GM21515 (cell line): Measurements from ENCODE around the gene RBM19.
"Not testable (repeated sequence)": the region's sequence is repeated elsewhere in the genome, so short reads cannot be mapped to it uniquely, and the experiment has no call there.

Experiments used
- ATAC-seq: cut with Tn5 transposase; IDR thresholded peaks from one replicate; pipeline ENCODE4 v1.9.1; 2021; ENCODE audit not compliant: unreplicated experiment

Gene RBM19

DNA sequence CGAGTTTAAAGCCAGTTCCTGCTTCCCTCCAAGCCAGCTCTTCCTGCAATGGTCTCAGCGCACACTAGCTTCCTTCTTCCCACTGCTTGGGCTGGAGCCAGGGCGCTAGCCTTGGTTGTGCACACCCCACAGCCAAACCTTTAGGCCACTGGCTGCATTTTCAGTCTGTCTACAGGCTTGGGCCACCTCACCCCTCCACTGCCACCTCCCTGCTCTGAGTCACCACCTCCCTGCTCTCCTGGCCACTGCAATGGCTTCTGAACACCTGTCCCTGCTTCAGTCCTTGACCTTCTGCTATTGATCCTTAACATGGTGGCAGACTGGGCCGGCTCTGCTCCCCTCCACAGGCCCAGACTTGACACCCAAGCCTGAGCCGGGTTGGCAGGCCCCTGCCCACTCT lies 151.1 kb downstream of the RBM19 start:
- ATAC-seq = no peak

DNA sequence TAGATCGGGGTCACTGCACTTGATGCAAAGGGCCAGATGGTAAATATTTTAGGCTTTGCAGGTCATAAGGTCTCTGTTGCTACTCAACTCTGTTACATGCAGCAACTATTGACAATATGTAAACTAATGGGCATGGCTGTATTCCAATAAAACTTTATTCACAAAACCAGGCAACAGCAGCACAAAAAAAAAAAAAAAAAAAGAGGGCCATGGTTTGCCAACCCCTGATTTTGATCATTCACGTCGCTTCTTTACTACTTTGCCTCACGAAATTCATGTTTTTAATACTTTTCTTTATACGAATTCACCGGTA lies 152.9 kb downstream of the RBM19 start:
- no peak for ATAC-seq

DNA sequence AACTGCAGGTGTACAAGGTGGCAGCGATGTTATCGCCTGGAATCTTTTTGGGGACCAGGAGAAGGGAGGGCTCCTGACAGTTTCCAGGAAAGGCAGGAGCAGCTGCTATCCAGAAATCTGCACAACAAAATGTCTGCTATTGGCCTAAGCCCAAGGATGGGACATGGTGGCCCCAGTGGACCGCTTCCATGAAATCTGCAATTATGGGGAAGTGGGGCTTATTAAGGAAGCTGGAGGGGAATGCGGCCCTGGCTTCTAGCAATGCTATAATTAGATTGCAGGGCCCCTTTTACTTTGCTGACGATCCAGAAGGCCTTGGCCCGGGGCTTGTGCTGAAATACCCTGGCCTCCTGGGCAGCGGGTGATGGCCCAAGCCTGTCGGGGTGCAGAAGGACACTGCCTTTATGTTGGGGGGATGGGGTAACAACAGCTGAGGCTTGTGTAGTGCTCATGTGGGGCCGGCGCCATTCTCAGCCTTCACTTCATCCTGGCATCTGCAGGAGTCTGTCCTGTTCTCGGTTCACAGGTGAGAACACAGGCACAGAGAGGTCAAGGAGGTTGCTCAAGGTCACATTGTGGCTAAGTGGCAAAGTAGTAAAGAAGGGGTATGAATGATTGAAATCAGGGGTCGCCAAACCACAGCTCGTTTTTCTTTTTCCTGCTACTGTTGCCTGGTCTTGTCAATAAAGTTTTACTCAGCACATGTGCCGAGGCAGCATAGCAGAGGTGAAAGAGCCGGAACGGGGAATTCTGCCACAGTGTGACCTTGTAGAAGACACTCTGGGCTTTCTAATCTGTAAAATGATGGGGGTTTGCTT lies 153.5 kb downstream of the RBM19 start:
- no peak for ATAC-seq

DNA sequence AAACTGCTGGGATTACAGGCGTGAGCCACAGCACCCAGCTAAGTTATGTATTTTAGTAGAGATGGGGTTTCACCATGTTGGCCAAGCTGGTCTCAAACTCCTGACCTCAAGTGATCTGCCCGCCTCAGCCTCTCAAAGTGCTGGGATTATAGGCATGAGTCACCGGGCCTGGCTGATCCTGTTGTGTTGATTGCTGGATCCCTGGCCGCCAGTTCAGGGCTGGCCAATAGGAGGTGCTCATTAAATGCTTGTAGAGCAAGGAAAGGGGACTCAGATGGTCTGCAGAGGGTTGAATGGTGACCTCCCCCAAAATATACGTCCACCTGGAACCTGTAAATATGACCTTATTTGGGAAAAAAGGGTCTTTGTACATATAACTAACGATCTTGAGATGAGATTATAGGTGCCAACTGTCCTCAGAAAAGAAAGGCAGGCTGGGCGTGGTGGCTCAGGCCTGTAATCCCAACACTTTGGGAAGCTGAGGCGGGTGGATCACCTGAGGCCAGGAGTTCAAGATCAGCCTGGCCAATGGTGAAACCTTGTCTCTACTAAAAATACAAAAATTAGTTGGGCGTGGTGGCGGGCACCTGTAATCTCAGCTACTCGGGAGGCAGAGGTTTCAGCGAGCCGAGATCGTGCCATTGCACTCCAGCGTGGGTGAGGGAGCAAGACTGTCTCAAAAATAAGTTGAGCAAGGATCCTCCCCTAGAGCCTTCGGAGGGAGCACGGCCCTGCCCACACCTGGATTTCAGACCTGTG lies 156.5 kb downstream of the RBM19 start:
- not testable (repeated sequence) for ATAC-seq

DNA sequence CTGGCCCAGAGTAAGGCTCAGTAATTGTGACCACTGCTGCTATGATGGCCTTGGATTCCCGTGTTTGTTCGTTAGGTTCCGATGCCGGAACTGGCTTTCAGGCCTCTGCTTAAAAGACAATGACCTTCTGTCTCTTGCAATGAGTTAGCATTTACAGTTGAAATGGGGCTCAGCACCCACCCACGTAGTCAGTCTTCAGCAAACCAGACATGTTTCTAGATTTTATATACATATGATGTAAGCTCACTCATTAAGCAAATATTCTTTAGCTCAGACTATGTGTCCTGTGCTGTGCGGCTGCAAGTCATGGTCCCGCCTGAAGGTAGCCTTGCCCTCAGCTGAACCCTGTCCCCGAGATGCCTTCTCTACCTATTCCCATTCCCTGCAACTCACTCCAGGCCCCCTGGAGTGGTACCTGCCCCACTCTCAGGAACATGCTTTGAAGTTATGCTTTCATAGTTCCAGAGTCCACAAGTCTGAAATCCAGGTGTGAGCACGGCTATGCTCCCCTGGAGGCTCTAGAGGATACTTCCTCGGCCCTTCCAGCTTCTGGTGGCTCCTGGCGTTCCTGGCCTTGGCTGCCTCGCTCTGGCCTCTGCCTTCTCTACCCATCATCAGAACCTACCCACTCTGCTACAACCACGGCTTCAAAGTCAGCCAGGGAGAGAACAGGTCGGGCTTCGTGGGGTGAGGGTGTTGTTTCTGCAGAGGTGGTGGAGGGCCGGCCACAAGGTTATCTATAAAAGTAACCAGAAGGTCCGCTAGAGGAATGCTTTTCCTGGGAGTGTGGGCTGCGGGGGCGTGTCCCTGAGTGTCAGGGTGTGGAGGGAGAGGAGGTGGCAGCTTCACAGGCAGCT lies 157.8 kb downstream of the RBM19 start:
- ATAC-seq = no peak

DNA sequence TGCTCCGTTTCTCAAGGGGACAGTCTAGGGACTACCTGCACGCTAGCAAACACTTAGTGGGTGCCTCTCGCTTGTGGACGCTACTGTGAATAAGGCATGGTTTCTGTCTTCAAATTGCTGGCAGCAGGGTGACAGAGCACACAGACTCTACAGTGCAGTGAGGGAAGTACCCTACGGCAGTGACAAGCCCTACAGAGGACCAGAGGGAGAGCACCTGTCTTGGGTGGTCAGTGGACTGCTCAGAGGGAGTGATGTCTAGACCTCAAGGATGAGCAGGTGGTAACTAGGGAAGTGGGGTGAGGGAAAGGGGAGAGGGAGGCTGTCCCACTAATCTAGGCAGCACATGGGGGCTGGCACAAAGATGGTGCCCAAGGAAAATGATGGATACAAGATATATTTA lies 160.5 kb downstream of the RBM19 start:
- no peak for ATAC-seq

DNA sequence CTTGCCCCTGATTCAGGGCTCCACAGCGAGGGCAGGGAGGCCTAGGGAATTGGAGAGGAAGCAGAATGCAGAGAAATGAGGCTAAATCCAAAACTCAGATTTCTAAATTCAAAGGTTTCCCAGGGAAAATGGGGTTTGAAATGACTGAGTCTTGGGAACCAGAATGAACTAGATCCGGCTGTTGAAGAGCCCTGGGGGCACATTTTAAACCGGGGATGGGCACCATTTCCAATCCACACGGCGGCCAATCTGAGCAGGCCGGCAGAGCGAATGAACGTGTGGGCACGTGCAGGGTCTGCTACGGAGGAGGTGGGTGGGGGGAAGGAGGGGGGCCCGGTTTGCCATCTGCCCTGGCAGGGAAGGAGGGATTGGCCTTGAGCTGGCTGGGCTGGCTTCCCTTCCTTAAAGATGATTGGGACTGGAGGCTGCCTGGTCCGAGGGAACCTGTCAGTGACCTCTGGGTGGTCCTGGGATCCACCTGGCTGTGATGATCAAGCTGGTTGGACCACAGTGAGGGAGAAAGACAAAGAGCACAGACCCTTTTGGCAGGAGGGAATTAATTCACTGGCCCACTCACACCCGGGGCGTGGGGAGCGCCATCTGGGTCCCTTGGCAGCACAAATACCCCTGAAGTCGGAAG lies 161.0 kb downstream of the RBM19 start:
- ATAC-seq = no peak

DNA sequence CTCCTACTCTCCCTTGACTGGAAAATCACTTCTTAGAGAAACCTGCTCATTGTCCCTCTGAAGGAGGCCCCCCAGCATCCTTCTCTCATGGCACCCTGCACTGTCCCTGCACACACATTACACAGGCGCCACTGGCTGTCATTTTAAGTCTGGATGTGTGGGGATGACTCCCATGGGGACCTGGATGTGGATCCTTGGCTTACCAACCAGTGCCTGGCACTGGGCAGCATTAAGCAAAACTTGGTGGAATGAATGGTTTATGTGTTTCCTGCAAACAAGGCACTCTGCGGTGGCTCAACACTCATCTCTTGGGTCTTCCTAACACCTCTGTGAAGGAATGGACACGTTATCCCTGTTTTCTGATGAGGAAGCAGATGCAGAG lies 162.4 kb downstream of the RBM19 start:
- ATAC-seq = no peak

DNA sequence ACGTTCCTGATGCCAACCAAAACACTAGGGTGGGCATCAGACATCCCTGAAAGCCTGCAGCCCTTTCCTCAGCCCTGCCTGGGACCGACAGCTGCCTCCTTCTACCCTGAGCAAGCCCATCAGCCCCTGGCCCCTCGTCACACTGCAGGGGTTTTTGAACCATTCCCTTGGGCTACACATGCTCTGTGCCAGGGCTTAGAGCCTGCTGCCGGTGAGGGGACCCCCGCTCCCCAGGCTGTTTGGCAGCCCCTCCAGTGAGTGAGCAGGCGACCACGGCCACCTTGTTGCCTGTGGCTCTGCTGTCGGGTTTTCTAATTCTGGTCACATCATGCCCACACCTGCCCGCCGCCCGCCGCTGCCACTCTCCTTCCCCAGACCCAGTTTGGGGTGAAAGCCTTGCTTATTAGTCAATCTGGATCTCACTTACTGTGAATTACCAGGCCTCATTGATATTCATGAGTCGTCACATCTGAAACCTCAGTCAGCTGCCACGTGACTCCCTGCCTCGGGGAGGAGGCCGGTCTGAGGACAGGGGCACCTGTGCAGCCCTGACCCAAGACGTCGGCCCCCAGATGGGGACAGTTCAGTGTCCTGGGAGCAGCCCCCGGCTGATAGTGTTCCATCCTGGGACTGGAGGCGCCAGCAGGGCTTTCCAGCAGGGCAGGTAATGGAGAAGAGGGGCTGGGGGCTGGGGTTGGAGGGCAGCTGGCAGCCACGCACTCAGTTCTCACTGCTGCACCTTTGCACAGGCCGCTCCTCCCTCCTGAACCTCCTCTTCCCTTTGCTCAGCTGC lies 163.0 kb downstream of the RBM19 start:
- no peak for ATAC-seq

DNA sequence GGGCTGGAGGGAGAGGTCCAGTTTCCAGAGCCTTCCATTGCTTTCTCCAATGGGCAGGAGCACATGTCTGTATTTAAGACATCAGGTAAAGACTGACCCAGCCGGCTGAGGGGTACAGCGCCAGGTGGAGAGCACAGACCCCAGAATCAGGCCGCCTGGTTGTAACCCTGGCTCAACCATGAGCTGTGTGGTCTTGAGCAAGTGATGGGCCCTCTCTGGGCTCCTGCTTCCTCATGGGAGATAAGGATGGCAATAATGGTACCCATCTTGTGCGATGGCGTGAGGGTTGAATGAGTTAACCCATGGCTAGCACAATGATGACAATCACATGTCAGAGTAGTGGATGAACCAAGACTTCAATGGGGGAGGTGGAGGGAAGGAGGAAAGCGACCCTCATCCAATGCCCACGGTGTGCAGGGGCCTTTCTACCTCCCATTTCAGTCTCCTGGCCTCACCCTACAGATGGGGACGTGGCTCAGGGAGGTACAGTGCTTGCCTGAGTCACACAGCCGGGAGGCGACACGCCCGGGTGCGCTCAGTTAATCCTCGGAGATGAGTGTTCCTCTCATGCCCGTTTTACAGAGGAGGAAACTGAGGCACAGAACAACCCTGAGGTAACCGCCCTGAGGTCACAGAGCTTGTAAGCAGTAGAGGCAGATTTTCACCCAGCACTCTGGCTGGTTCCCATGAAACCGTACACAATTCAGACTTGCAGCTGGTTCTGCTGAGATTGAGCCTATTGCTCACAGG lies 163.9 kb downstream of the RBM19 start:
- no peak for ATAC-seq

DNA sequence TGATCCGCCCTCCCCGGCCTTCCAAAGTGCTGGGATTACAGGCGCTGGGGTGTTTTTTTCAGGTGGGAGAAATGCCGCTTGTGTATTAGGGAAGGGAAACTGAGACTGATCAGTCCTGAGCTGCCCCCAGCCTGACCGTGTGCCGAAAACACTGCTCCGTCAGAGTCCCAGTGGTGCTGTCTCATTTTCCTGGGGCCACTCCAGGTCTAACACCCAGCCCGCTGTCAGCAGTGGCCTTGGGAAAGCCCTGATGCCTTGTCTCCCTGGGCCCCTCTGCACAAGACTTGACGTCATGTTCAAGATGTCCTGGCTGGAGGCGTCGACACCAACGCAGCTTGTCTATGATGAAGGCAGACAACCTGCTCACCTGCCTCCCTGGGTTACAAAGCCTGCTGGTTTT lies 165.9 kb downstream of the RBM19 start:
- no peak for ATAC-seq

DNA sequence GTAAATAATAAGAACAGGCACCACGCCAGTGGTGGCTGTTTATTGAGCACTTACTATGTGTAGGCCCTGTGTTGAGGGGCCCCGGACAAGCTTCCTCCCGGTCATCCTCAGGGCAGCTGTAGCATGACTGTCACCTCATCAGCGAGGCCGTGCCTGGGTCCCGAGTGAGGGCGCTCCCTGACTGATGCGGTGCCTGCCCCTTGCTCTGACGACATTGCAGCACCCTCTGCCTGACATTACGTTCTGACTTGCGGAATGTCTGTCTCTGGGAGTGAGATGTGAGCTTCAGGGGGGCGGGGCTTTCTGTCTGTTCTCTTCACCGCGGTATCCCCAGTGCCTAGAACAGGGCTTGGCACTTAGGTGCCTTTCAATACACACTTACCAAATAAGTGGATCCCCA lies 167.6 kb downstream of the RBM19 start:
- ATAC-seq = no peak

DNA sequence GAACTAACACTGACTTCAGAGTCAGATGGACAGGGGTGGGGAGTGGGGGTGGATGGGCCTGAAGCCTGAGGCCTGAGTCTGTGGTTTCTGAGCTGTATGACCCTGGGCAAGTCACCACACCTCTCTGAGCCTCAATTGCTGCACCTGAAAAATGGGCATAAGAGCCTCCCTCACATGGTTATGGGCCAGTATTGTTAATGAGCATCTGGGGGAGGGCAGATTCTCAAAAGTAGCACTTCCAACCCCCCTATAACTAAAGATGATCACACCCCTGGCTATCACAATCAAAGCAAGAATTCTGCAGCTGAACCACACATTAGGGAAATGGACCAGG lies 168.6 kb downstream of the RBM19 start:
- ATAC-seq = no peak

DNA sequence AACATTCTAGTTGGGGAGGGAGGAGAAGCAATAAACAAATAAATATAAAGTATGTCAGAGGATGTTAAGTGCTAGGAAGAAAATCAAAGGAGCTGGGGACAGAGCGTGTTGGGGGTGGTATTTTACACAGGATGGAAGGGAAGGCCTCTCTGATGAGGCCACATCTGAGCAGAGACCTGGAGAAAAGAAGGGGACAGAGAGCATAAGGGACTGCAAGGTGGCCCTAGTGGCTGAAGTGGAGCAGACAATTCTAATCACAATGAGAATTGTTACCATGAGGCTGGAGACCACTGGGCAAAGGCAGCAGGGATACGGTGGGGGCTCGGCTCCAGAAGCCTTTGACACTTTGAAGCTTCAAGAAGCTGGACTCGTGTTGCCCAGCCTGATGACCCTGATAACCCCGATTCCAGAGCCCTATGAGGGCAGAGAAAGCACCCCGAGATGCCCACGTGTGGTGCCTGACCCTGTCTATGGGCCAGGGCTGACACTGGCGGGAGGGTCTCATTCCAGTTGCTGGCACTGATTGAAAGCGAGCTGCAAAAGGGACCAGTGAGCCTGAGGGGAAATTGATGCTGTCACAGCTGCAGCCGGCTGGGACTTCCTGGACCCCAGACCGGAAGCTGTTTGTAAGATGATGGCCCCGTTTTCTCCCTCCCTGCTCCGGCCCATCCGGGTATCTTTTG lies 169.1 kb downstream of the RBM19 start:
- no peak for ATAC-seq

DNA sequence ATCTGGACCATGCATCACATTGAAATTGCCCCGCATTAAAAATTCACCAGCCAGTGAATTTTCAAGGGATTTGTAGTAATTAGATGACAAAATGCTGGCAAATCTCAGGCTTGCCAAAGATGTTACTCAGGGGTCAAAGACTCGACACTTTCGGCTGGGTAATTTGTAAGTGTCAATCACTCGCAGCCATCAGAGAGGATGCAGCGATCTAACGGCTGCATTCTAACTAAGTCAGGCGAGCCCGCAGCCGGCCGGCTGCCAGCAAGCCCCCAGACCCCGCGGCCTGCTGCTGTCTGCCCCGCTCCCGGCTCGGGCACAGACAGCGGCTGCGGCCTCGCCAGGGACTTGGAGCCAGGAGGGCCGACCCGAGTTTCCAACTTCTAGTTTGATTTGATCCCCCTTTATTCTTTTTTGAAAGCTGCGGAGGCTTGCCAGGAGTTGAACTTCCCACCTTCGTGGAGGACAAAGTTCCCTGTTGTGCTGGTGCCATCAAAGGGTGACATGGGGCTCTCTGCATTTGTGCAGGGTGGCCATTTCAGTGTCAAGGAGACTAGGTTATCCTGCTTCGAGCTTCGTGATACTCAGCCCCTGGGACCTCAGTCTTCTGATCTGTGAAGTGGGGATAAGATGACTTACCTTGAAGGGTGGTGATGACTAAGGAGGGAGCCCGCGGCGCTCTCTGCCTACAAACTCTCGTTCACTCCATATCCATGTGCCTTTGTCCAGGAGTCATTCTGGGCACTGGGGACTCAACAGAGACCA lies 169.9 kb downstream of the RBM19 start:
- no peak for ATAC-seq

DNA sequence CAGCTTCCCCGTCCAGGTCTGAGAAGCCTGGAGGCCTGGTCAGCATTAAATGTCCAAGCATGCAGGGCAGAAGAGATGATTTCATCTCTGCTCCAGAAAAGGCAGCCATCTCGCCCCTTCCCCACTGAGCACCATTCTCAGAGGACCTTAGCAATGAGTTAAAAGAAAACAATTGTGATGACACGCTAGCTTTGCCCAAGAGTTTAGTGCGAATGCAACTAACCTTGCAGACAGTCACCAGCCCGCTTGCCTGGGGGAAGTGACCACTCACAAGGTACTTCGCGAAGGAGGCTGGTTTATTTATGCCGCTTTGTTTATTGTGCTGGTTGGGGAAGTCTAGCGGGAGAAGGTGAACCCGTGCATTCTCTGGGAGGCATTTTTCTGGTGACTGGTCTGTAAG lies 170.7 kb downstream of the RBM19 start:
- no peak for ATAC-seq

DNA sequence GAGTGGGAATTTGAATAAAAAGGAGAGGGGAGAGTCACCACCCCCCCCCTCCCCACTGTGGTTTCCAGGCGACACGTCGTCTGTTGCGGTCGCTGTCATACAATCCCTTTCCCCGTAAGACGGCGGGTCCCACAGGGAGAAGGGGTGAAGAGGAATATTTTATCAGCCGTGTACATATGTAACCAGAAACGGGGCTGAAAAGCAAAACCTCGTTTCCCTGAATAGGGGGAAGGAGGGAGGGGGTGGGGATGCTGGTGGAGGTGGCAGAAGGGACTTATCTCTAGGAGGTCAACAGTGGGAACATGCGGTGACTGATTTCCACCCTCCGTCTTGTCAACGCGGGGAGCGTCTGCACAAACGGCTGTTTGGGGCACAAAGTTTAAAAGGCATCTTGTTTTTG lies 171.4 kb downstream of the RBM19 start:
- ATAC-seq = no peak

DNA sequence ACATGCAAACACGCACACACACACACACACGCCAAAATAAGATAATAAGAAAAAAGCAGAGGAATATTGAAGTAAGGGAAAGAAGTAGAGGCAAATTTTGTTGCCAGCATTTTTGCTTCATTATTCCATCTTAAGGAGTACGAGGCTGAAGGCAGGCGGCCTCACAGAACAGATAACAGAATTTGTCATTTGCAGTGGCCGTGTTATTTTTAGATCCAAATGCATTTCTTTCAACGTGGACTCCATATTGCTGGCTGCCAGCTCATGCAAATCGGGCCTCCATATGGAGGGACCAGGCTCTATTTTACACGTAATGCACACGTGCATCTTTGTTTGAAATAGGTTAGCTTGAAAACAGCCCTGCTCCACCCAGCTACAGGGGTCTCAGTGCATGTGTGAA lies 172.9 kb downstream of the RBM19 start:
- ATAC-seq = no peak

DNA sequence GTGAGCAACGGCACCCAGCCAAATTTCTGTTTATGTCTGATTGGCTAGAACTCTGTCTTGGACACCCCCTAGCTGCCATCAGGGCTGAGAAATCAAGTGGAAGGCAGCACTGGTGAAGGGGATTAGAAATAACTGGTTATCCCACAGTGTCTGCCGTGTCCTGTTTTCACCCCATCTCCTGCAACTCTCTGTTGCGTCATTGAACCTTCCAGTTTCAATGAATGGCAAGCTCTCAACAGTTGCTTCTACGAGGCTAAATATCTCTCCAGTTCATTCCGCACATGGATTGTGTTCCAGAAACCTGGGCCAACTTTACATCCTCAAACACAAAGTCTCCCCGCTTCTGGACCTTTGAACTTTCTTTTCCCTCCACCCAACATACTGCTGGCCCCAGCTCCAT lies 173.7 kb downstream of the RBM19 start:
- ATAC-seq = no peak
